Measurements from ENCODE around the gene ABL2.

The ABL2 gene

DNA sequence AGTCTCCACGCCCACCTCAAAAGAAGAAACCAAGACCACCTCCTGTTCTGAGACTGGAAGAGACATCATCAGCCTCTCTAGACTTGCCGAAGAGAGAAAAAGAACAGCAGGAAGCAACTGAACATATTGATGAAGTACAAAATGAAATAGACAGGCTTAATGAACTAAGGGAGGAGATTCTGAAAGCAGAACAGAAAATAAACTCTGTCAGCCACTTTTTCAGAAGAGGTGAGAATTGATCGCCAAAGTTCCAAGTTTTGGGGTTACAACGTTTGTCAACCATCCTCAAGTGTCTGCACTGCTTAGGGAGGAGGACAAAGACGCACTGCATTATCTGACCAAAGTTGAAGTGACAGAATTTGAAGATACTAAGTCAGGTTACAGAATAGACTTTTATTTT lies 45.6 kb downstream of the ABL2 start:
- TF ChIP-seq, protein P1, sequence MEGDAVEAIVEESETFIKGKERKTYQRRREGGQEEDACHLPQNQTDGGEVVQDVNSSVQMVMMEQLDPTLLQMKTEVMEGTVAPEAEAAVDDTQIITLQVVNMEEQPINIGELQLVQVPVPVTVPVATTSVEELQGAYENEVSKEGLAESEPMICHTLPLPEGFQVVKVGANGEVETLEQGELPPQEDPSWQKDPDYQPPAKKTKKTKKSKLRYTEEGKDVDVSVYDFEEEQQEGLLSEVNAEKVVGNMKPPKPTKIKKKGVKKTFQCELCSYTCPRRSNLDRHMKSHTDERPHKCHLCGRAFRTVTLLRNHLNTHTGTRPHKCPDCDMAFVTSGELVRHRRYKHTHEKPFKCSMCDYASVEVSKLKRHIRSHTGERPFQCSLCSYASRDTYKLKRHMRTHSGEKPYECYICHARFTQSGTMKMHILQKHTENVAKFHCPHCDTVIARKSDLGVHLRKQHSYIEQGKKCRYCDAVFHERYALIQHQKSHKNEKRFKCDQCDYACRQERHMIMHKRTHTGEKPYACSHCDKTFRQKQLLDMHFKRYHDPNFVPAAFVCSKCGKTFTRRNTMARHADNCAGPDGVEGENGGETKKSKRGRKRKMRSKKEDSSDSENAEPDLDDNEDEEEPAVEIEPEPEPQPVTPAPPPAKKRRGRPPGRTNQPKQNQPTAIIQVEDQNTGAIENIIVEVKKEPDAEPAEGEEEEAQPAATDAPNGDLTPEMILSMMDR (IDR thresholded peaks at IDR 0.05; ENCODE audit: low read depth, low read length), result no peak
- TF ChIP-seq POLR2A (IDR thresholded peaks at IDR 0.05; ENCODE audit: extremely low read depth, insufficient read length) (no peak), MYC (IDR thresholded peaks at IDR 0.05; ENCODE audit: low read depth, low read length) (no peak)
- TF ChIP-seq, protein P2, sequence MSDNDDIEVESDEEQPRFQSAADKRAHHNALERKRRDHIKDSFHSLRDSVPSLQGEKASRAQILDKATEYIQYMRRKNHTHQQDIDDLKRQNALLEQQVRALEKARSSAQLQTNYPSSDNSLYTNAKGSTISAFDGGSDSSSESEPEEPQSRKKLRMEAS (IDR thresholded peaks at IDR 0.05; ENCODE audit: low read depth, low read length), result no peak
- H3K4me3 ChIP-seq (ENCODE audit: low read depth, low read length), result no peak overlapping the region
- DNase-seq (ENCODE audit: low read depth), result no peak

DNA sequence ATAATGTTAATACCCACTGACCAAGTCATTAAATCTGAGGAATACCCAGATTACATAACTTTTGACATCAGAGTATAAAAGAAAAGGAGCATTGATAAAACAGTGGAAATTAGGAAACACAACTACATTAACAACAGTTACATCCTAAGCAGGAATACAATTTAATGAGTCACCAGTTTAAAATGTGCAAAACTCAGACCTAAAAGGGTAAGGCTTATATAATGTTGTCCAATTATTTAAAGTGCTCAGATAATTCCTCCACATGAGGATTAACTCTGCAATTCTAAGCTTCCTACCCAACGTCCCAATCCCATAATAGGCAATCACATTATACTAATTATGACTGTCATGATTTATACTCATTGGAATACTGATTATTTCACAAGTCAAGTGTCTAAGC lies 50.5 kb downstream of the ABL2 start:
- TF ChIP-seq, protein P2 (IDR thresholded peaks at IDR 0.05; ENCODE audit: low read depth, low read length), result no peak
- no peak for TF ChIP-seq POLR2A (IDR thresholded peaks at IDR 0.05; ENCODE audit: extremely low read depth, insufficient read length)
- TF ChIP-seq, protein P1 (IDR thresholded peaks at IDR 0.05; ENCODE audit: low read depth, low read length), result no peak
- TF ChIP-seq MYC (IDR thresholded peaks at IDR 0.05; ENCODE audit: low read depth, low read length), result no peak
- no peak for DNase-seq (ENCODE audit: low read depth)
- no peak overlapping the region for H3K4me3 ChIP-seq (ENCODE audit: low read depth, low read length)

DNA sequence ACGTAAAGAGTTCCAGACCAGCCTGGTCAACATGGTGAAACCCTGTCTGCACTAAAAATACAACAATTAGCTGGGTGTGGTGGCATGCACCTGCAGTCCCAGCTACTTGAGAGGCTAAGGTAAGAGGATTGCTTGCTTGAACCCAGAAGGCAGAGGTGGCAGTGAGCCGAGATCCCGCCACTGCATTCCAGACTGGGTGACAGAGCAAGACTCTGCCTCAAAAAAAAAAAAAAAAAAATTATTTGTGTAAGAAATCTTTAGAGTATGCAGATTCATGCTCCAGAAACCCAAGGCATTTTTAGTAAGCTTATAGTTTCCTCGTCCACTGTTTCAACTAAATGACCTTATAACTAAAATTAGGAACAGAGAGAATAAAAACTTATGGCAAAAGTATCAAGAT lies 51.3 kb downstream of the ABL2 start:
- no peak overlapping the region for H3K4me3 ChIP-seq (ENCODE audit: low read depth, low read length)
- DNase-seq (ENCODE audit: low read depth), result no peak
- TF ChIP-seq POLR2A (IDR thresholded peaks at IDR 0.05; ENCODE audit: extremely low read depth, insufficient read length), result no peak
- TF ChIP-seq, protein P2 (IDR thresholded peaks at IDR 0.05; ENCODE audit: low read depth, low read length), result no peak
- TF ChIP-seq, protein P1 (IDR thresholded peaks at IDR 0.05; ENCODE audit: low read depth, low read length), result no peak
- TF ChIP-seq MYC (IDR thresholded peaks at IDR 0.05; ENCODE audit: low read depth, low read length), result no peak

DNA sequence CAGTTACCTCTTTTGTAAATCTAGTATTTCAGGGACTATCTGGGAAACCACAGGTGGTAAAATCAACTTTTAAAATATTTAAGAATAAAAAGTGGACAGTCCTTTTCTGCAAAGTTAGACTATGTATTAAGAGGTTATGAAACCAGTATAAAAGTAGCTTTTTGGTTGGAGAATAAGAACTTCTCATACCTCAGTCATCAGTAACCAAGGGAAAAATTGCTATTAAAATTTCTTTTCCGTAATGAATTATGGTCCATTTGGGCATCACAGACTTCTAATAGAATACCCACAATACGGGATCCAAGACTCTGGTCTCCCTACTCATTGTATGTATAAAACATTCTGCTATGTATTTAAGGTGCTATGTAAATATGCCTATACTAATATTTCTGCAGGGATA lies 51.9 kb downstream of the ABL2 start:
- no peak overlapping the region for H3K4me3 ChIP-seq (ENCODE audit: low read depth, low read length)
- TF ChIP-seq, protein P2 (IDR thresholded peaks at IDR 0.05; ENCODE audit: low read depth, low read length), result no peak
- TF ChIP-seq MYC (IDR thresholded peaks at IDR 0.05; ENCODE audit: low read depth, low read length) (no peak), POLR2A (IDR thresholded peaks at IDR 0.05; ENCODE audit: extremely low read depth, insufficient read length) (no peak)
- TF ChIP-seq, protein P1 (IDR thresholded peaks at IDR 0.05; ENCODE audit: low read depth, low read length), result no peak
- DNase-seq (ENCODE audit: low read depth), result no peak

DNA sequence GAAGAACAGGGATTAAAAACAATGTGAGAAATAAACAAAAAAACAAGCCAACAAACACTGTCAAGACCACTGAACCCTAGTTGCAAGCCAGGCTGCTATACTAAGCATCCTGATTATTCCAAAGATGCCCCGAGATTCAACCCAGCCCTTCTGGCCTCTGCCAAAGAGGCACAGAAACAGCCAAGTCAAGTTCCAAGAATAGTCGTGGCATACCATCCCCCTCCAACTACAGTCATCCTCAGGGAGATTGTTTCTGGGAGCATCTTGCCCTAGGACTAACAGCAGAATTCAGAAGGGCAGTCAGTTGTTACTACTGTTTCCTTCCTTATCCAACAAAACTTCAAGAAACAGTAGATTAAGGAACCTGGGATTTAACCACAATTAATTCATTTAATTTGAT lies 52.3 kb downstream of the ABL2 start:
- TF ChIP-seq MYC (IDR thresholded peaks at IDR 0.05; ENCODE audit: low read depth, low read length) (no peak), POLR2A (IDR thresholded peaks at IDR 0.05; ENCODE audit: extremely low read depth, insufficient read length) (no peak)
- TF ChIP-seq, protein P1 (IDR thresholded peaks at IDR 0.05; ENCODE audit: low read depth, low read length), result no peak
- TF ChIP-seq, protein P2 (IDR thresholded peaks at IDR 0.05; ENCODE audit: low read depth, low read length), result no peak
- no peak for DNase-seq (ENCODE audit: low read depth)
- H3K4me3 ChIP-seq (ENCODE audit: low read depth, low read length), result no peak overlapping the region
